HG03196 (cell line): Measurements from ENCODE around the gene RAX2.
A peak's percentile ranks its signal among the peaks of the same experiment; 100 is the strongest.
"Not testable (repeated sequence)": the region's sequence is repeated elsewhere in the genome, so short reads cannot be mapped to it uniquely, and the experiment has no call there.

Experiments
- ATAC-seq: cut with Tn5 transposase; IDR thresholded peaks from one replicate; pipeline ENCODE4 v1.9.1; 2021; ENCODE audit not compliant: unreplicated experiment

The RAX2 gene

DNA sequence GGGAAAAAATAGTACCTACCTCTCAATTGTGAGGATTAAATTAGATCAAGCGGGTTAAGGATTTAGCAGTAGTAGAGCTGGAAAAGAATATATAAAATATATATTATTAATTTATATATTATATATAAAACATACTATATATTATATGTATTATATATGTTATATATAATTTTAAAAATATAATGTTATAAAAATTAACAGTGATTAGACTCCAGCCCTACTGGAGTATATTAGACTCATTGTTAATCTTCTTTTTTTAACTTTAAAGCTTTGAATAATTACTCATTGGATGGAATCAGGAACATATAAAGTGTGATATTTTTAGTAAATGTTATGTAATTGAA is 9.9 kb downstream of the RAX2 start:
- no peak for ATAC-seq

DNA sequence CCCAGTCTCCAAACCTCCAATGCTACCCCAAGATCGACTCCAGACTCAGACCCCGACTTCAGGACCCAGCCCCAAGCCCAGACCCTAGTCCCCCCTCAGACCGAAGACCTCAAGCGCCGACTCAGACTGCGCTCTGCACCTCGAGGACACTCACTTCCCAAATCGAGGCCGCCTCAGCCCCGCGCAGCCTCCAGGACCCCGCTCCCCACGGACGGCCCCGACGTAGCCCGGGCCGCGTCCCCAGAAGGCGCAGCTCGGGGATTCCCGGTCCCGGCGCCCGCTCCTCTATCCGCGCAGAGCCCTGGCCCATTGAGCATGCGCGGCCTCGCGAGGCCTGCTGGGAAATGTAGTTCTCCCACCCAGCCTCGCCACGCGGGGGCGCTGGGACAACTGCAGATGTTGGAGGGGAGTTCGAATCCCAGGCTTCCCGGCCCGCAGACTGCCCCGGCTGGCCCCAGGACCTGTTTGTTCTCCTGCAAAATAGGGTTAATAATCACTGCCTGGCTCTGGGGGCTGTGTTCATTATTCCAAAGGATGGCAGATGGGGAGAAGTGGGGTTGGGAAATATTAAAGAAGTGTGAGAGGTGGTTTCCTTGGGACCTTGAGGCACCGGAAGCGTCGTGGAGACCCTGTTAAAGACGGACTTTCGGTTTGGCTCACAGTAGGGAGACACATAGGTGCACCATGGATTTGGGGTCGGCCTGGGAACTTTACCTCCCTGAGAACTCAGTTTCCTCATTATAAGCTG is 10.5 kb downstream of the RAX2 start, which contains the start of gene APBA3:
Gene APBA3, minus strand, starts transcription at position 311 of the 748 bp plus-strand sequence. CDS start 1,428 bp downstream, outside the sequence.
- peak; percentile 52 for ATAC-seq

DNA sequence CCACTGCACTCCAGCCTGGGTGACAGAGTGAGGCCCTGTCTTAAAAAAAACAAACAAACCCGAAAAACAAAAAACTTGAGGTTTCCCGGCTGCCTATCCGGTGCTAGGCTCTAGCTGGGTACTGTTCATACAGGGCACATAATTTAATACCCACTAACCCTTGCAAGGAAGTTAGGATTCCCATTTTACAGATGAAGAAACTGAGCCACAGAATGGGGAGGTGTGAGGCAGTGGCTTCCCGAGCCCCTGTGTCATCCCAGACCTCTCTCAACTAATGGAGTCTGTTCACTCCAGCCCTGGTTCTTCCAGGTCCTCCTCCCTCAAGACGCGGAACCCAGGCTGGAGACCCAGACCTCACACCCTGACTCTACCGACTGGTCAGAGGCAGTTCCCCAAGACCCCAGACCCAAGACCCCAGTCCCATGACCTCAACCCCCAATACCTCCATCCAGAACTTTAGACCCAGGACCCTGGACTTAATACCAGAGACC is 11.1 kb downstream of the RAX2 start:
- ATAC-seq: no peak

DNA sequence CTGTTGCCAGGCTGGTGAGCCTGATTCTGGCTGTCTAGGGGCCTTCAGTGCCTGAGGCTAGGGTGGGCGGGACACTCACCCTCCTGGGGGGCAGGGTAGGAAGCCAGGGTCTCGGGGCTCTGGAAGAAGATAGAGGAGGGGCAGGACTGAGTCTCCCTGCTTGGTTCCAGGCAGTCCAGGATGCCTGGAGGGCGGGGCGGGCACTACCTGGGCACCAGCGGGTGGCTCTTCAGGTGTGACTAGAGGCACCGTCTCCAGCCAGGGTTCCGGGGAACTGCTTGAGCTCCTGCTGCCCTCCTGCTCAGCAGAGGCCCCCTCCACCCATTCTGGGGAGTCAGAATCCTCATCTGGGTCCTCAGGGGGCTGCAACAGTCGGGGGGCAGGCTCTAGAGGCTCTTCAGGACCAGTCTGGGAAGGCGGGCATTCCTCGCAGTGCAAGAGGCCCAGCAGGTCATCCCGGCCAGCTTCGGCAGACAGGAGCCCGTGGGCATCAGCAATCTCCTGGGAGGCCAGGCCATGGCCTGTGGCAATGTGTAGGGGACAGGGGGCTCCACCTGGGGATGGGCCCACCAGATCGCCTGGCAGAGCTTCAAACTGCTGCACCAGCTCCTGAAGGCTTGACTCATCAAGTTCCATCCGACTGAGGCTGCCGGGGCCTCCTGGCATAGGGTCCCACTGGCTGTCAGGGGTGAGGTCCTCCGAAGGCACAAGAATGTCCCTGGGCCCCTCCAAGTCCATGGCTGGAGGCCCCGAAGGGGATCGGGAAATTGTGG is 12.4 kb downstream of the RAX2 start:
- no peak for ATAC-seq

DNA sequence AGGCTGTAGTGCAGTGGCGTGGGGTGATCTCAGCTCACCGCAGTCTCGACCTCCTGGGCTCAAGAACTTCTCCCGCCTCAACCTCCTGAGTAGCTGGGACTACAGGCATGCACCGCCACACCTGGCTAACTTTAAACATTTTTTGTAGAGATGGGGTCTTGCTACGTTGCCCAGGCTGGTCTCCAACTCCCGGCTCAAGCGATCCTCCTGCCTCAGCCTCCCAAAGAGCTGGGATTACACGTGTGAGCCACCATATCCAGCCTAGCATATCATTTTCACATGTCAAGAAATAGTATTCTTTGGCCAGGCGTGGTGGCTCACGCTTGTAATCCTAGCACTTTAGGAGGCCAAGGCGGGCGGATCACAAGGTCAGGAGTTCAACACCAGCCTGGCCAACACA is 13.7 kb downstream of the RAX2 start:
- not testable (repeated sequence) for ATAC-seq

DNA sequence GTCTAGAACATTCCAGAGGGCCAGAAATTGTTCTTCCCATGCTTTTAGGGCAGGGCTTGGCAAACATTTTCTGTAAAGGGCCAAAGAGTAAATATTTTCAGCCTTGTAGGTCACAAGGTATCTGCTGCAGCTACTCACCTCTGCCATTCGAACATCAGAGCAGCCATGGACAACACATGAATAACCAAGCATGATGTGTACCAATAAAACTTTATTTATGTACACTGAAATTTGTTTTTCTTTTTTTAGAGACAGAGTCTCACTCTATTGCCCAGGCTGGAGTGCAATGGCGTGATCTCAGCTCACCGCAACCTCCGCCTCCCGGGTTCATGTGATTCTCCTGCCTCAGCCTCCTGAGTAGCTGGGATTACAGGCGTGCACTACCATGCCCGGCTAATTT is 14.3 kb downstream of the RAX2 start:
- not testable (repeated sequence) for ATAC-seq

DNA sequence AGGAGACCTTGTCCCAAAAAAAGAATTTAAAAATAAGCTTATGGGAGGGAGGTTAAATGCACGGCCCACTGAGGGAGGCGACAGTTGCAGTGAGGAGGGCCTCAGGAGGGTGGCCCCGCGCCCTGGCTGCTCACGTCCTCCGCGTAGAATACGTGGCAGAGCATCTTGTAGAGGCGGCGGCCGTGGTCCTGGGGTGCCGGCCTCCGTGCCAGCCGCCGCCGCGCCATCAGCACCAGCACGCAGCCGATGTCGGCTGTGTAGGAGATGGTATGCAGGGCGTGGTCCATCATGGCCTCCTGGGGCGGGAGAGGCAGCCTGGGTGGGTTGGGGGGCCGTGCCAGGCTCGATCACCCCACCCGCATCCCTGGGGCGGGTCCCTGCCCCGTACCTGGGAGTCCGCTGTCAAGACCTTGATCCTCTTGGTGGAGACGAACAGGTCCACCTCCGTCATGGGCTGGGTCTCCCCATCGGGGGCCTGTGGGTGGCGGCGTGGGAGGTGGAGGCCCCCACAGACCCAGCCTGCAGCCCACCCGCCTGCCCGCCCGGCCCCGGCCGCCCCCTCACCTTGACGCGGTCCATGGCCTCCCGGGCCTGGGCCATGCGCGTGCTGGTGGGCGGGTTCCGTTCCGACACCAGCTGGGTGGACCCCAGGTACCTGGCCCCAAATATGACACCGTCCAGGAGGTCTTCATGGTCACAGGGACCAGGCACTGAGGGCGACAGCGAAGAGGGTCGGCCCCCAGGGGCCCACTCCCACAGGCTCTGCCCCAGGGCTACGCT is 18.2 kb downstream of the RAX2 start:
- ATAC-seq: no peak

DNA sequence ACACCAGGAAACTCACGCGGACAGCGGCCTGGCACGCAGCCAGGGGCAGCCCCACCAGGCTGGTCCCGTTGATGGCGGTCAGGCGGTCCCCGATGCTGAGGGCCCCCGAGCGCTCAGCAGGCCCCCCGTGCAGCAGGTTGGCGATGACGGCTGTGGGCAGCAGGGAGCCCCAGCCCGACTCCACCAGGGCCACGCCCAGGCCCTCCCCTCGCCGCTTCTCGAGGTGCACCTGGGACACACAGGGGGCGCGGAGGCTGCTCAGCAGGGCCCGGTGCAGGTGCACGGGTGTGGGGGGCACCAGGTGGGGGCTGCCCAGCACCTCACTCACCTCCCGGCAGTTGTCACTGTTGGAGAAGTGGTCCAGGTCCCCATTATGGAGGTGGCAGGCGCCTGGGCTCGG is 19.5 kb downstream of the RAX2 start:
- no peak for ATAC-seq

DNA sequence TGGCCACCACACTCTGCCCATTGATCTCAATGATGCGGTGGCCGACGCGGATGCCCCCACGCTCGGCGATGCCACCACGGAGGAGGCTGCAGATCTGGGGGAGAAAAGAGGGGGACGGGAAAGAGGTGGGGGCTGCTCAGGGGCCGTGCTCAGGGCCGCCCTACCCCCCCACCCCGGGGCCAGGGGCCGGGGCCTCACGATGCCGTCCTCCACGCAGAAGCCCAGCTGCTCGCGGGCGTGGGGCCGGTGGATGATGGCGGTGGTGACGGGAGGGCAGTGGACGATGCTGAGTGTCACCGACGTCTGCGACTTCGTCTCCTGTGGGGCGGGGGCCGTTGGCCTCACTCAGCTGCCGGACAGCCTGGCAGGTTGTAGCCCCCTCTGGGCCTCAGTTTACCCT is 20.8 kb downstream of the RAX2 start:
- no peak for ATAC-seq

DNA sequence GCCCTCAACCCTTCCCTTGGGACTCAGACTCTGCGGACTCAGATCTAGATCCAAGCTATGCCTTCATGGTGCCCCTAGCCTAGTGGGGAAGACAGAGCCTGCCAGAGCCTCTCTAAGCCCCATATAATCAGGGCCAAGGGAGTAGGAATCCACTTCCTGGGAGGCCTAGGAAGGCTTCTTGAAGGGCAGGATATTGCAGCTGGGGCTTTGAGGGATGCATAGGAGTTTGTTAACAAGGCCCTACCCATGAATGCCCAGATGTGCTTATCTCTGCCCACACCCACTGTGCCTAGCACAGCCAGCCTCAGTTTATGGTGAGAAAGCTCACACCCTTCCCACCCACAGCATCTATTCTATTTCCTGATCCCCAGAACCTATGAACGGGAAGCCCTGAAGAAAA is 21.8 kb downstream of the RAX2 start:
- ATAC-seq: no peak

DNA sequence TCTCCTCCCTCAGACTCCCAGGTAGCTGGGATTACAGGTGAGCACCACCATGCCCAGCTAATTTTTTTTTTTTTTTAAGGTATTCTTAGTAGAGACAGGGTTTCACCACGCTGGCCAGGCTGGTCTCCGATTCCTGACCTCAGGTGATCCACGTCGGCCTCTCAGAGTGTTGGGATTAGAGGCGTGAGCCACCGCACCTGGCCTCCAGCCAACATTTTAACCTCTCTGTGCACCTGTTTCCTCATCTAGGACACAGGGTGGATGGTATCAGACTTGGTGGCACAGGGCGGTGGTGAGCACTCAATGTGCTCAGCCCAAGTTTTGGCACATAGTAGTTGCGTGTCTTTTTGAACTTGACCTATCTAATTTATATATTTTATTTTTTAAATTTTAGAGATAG is 23.1 kb downstream of the RAX2 start:
- no peak for ATAC-seq

DNA sequence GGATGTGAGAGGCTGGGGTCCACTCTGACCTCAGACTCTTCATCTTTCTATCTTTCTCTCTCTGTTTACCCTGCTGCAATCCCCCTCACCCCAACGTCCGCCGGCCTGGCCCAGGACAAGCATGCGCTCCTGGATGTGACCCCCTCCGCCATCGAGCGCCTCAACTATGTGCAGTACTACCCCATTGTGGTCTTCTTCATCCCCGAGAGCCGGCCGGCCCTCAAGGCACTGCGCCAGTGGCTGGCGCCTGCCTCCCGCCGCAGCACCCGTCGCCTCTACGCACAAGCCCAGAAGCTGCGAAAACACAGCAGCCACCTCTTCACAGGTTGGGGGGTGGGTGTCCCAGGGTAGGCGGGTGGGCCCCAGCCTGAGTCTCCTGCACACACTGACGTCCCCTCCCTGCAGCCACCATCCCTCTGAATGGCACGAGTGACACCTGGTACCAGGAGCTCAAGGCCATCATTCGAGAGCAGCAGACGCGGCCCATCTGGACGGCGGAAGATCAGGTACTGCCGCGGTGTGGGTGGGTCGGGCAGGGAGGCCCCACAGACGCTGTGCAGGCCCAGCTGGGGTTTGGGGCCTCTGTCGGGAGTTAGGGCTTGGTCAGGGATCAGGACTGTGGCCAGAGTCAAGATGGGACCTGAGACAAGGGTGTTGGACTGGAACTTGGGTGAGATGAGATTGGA is 25.5 kb downstream of the RAX2 start:
- no peak for ATAC-seq

DNA sequence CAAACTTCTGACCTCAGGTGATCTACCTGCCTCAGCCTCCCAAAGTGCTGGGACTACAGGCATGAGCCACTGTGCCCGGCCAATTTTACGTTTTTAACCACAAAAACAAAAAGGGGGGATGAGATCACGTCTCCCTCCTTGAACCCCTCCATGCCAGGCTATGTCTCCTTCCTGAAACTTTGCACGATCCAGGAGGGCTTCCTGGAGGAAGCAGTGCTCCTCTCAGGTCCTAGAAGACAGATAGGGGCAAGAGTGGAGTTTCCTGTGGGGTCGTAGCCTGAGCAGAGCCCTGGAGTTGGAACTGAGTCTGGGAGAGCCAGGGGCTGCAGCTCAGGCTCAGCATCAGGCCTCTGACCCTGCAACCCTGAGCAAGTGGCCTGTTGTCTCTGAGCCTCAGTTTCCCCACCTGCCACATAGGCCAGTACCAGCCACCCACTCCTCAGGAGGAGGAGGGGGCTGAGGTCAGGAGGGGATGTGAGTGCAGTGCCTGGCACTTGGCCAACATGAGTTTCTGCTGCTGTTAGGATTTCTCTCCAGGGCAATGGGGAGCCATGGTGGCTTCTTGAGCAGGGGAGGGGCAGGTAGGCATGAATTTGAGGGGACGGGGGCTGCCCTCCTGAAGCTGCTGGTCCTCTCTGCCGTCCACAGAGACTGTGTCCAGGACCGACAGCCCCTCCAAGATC is 26.5 kb downstream of the RAX2 start:
- no peak for ATAC-seq

DNA sequence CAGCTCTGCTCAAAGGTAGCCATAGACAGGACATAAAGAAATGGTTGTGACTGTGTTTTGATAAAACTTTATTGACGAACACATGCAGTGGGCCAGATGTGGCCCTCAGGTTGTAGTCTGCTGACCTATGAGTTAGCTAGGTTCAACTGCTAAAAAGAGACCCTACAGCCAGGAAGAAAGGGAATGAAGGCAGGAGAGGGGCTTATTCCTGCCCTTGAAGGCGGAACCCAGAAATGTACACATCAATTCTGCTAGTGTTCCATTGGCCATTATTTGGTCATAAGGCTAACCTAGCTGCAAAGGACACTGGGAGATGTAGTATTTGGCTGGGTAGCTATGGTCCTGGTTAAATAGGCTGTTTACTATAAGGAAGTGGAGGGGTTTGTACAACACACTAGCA is 28.5 kb downstream of the RAX2 start:
- no peak for ATAC-seq

DNA sequence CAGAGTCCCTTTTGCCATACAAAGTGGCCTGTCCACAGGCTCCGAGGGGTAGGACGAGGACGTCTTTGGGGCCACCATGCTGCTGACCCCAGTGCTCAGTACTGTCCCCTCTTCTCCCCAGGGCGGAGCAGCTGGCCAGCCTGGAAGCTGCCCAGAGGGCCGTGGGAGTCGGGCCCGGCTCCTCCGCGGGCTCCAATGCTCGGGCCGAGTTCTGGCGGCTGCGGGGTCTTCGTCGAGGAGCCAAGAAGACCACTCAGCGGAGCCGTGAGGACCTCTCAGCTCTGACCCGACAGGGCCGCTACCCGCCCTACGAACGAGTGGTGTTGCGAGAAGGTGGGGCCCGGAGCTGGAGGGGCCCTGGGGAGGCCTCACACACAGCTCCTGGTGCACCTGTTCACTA is 31.6 kb downstream of the RAX2 start:
- ATAC-seq: no peak

DNA sequence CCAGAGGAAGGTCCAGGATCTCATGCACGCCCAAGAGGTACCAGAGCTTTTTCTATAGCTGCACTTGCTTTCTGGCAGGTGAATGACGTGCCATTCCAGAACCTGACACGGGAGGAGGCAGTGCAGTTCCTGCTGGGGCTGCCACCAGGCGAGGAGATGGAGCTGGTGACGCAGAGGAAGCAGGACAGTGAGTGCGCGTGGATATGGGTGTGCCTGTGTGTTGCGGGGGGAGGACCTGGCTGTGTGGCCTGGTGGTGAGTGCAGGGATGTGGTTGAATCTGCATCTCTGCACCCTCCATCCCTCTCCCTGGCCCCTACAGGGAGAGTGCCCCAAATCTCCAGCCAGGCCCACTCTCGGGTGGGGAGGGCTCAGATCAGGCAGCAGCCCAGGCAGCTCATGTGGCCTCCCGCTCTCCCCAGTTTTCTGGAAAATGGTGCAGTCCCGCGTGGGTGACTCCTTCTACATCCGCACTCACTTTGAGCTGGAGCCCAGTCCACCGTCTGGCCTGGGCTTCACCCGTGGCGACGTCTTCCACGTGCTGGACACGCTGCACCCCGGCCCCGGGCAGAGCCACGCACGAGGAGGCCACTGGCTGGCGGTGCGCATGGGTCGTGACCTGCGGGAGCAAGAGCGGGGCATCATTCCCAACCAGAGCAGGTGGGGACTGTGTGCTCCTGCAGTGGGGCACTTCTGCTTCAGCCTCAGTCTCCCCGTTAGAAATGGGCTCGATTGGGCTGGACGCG is 33.4 kb downstream of the RAX2 start:
- no peak for ATAC-seq

DNA sequence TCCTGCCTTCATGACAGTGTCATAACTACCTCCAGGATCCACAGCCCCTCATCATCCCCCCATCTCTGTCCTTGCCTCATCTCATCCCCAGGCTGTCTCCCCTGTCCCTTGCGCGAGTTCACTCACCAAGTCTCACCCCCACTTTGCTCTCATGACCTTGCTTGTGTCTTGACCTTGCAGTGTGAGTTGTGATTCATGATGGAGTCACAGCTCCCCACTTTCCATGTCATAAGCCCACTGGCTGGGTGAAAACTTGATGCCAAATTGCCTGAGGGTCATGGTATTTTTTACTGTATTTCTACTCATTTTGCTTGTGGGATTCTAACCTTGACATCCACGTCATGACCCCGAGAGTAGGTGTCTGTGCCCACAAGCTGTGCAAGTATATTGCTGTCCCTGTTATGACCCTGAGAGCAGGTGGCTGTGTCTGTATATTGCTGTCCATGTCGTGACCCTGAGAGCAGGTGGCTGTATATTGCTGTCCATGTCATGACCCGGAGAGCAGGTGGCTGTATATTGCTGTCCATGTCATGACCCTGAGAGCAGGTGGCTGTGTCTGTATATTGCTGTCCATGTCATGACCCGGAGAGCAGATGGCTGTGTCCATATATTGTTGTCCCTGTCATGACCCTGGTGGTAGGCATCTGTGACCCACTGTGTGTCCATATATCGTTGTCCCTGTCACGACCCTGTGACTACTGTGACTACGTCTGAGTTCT is 34.4 kb downstream of the RAX2 start:
- no peak for ATAC-seq

DNA sequence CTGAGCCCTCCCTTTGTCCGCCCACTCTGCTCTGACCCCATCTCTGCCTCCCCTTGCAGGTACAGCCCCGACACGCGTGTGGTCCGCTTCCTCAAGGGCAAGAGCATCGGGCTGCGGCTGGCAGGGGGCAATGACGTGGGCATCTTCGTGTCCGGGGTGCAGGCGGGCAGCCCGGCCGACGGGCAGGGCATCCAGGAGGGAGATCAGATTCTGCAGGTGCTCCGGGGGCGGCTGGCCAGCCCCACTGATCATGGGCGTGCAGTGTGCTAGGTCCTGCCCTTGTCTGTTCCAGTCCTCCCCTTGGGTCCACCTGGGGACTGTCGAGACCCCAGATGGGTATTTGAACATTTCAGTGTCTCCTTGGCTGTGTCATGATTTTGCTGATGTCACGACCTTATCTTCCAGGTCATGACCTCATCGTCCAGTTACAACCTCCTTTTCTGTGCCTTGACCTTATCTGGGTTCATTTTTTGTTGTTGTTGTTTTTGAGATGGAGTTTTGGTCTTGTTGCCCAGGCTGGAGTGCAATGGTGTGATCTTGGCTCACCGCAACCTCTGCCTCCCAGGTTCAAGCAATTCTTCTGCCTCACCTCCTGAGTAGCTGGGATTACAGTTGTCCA is 35.8 kb downstream of the RAX2 start:
- ATAC-seq: no peak

DNA sequence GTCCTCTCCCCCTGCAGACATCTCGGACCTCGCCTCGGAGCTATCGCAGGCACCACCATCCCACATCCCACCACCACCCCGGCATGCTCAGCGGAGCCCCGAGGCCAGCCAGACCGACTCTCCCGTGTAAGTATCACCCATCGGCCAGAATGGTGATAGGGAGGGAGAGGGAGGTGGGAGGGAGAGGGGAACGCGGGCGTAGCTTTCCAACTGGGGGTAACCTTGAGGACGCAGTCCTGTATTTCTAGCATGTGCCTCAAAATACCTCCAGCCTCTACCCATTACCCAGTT is 37.8 kb downstream of the RAX2 start:
- no peak for ATAC-seq
